Mesendoderm (in vitro differentiated cells): ENCODE measurements around the gene OPTN.

Source experiments
- DNase-seq: peaks from one replicate; pipeline ENCODE4 v3.0.0; 2013
- H2AK5ac ChIP-seq: 2 replicates; pipeline ENCODE4 v1.6.1; 2013; ENCODE audit warnings: low read length, inconsistent platforms
- H2BK120ac ChIP-seq: 2 replicates; pipeline ENCODE4 v1.6.1; 2013; ENCODE audit warnings: low read depth, mild to moderate bottlenecking, low read length, moderate library complexity, mixed read lengths
- H2BK15ac ChIP-seq: replicated peaks from 2 replicates; pipeline ENCODE4 v1.6.1; 2013; ENCODE audit warnings: low read depth, mild to moderate bottlenecking, moderate library complexity
- H2BK5ac ChIP-seq: 2 replicates; pipeline ENCODE4 v1.6.1; 2013; ENCODE audit warnings: low read length, inconsistent platforms
- H3K18ac ChIP-seq: 2 replicates; pipeline ENCODE4 v1.6.1; 2013; ENCODE audit warnings: mild to moderate bottlenecking, low read length, mixed read lengths
- H3K23ac ChIP-seq: one replicate; pipeline ENCODE4 v1.6.1; 2013; ENCODE audit warnings: low read length
- H3K27ac ChIP-seq: 2 replicates; pipeline ENCODE4 v1.5.1; 2013; ENCODE audit warnings: low read depth, mild to moderate bottlenecking, inconsistent platforms, low read length, moderate library complexity
- H3K27me3 ChIP-seq: 2 replicates; pipeline ENCODE4 v1.6.1; 2013; ENCODE audit warnings: low read length, control low read depth, mild to moderate bottlenecking, inconsistent platforms; ENCODE audit not compliant: insufficient read depth, poor library complexity
- H3K36me3 ChIP-seq: 2 replicates; pipeline ENCODE4 v1.6.1; 2013; ENCODE audit warnings: low read length, inconsistent platforms; ENCODE audit not compliant: control insufficient read depth, insufficient read depth
- H3K4ac ChIP-seq: one replicate; pipeline ENCODE4 v1.6.1; 2013; ENCODE audit warnings: low read depth, mild to moderate bottlenecking, low read length, moderate library complexity
- H3K4me1 ChIP-seq: 2 replicates; pipeline ENCODE4 v1.6.1; 2013; ENCODE audit warnings: low read depth, low read length, inconsistent platforms; ENCODE audit not compliant: control insufficient read depth
- H3K4me2 ChIP-seq: 2 replicates; pipeline ENCODE4 v1.6.1; 2013; ENCODE audit warnings: low read length
- H3K4me3 ChIP-seq: 2 replicates; pipeline ENCODE4 v1.5.1; 2013; ENCODE audit warnings: mild to moderate bottlenecking, low read length
- H3K56ac ChIP-seq: one replicate; pipeline ENCODE4 v1.6.1; 2013; ENCODE audit warnings: low read length
- H3K79me1 ChIP-seq: 2 replicates; pipeline ENCODE4 v1.6.1; 2013; ENCODE audit warnings: low read length, inconsistent platforms
- H3K79me2 ChIP-seq: 2 replicates; pipeline ENCODE4 v1.6.1; 2013; ENCODE audit warnings: mild to moderate bottlenecking, low read length; ENCODE audit not compliant: control insufficient read depth, insufficient read depth
- H3K9ac ChIP-seq: 2 replicates; pipeline ENCODE4 v1.6.1; 2013; ENCODE audit warnings: low read length, inconsistent platforms
- H4K5ac ChIP-seq: one replicate; pipeline ENCODE4 v1.6.1; 2013; ENCODE audit warnings: low read length
- H4K8ac ChIP-seq: one replicate; pipeline ENCODE4 v1.6.1; 2013; ENCODE audit warnings: low read depth, mild to moderate bottlenecking, control low read depth, low read length, moderate library complexity
- WGBS: extraction: QIAGEN DNeasy Blood & Tissue Kit; methylation state at CpG from one replicate; pipeline ENCODE4 v1.1.7; 2013; ENCODE audit warnings: low lambda C conversion rate, missing lambda C conversion rate; ENCODE audit not compliant: insufficient coverage; ENCODE audit errors: extremely low coverage; 5-methylcytosine and 5-hydroxymethylcytosine counted together

OPTN gene

DNA sequence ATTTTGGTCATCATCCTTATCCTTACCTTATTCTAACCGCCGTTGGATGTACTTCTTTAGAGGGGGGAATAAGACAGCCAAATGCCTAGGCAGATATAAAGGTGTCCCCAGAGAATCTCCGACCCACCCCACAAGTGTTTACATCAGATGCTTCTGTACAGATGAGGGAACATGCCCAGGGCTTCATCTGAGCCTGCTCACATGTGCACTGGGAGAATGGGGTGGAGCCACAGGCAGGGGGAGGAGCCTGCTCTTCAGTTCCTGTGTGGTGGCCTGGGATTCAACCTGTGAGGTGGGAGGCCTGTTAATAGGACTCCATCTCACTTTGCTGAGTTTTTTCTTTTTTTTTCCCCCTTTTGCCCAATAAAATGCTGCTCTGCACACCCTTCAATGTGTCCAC, 27.6 kb upstream of the OPTN start:
- Histone ChIP-seq H4K8ac (no peak overlapping the region), H3K79me2 (no peaks in the 10 kb centered on the region), H3K79me1 (no peaks in the 10 kb centered on the region), H2BK15ac (no peak overlapping the region), H2BK120ac (no peak overlapping the region), H3K18ac (no peak overlapping the region), H3K27ac (no peak overlapping the region), H4K5ac (no peak overlapping the region), H3K4me2 (no peak overlapping the region), H3K36me3 (no peaks in the 10 kb centered on the region), H2BK5ac (no peak overlapping the region), H3K23ac (no peak overlapping the region), H3K4ac (no peak overlapping the region), H3K9ac (no peak overlapping the region), H3K56ac (no peak overlapping the region), H3K27me3 (no peaks in the 10 kb centered on the region), H2AK5ac (no peak overlapping the region), H3K4me1 (no peaks in the 10 kb centered on the region), H3K4me3 (no peak overlapping the region)
- WGBS: no CpG with 5 or more reads among the region's 3 CpGs
- no peak for DNase-seq

DNA sequence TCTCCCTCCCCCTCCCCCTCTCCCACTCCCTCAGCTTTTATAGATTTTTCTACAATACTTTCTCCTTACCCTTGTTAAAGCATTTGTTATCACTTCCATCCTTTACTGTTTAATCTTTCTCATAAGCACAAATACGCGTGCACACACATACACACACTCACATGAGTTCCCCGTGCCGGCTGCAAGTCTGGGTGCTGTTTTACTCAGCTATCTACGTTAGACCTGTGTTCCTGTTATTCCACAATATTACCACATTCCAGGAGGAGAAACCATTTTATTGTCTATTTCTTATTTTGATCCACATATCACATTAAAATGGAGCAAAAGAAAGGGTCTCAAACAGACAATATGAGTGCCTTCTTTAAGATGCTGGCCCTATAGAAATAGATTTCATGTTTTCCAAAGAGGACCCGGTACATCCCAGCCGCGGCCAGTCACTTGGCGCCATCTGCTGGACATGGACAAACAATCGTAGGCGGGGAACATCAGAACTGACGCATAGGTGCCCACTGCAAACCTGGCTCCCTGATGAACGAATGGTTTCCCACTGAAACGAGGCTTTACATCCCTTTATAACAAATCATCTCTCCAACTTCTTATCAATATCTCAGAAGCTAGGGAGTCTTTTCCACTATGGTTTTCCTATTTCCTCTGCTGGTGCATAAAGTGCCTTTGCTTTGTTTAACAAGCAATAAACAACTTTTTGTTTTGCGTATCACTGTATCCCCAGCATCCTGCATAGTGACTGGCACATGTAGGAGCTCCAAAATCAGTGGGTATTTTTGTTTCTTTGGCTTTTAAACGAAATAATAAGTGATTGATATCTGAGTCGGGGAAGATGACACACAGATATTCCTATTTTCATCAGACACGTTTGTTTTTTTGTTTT, 25.2 kb upstream of the OPTN start:
- DNase-seq: peak; percentile 72
- no peaks in the 10 kb centered on the region for H3K36me3 ChIP-seq
- no CpG with 5 or more reads among the region's 18 CpGs for WGBS

DNA sequence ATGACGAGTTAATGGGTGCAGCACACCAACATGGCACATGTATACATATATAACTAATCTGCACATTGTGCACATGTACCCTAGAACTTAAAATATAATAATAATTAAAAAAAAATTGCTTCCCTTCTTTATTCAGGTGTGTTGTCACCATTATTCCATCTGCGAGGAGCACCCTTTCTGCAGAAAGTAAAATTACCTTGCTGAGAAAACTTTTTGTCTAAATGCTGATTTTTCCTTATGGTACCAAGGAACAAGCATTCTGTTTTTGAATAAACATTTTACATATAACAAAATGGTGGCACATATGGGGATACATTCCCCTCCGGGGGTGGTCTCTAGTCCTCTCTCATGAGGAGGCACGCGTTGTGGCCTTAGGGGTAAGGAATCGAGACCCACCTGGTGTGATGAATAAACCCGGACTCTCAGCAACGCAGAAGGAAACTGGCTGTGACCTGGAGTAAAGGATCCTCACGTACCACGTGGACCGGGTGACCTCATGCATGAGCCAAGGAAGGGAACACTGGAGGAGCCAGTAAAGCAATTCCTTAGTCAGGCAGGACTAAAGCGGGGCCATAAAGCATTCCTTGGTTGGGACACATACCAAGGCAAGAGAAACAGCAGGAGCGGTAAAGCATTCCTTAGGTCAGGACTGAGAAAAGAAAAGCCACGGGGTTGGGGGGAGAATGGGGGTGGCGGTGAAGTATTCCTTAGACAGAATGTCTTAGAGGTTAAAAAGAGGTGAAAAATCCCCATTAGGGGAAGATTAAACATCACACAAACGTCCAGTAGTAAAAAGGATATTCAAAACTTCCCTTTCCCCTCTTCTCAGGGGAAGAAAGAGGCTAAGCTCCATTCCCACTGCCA, 20.8 kb upstream of the OPTN start:
- Histone ChIP-seq H4K5ac (no peak overlapping the region), H3K4me1 (no peaks in the 10 kb centered on the region), H4K8ac (no peak overlapping the region), H3K79me1 (no peaks in the 10 kb centered on the region), H3K79me2 (no peaks in the 10 kb centered on the region), H3K4ac (no peak overlapping the region), H2BK120ac (no peak overlapping the region), H3K4me2 (no peak overlapping the region), H2AK5ac (no peak overlapping the region), H3K18ac (no peak overlapping the region), H3K9ac (no peak overlapping the region), H3K27me3 (no peaks in the 10 kb centered on the region), H2BK5ac (no peak overlapping the region), H2BK15ac (no peak overlapping the region), H3K36me3 (no peaks in the 10 kb centered on the region), H3K23ac (no peak overlapping the region), H3K27ac (no peak overlapping the region), H3K56ac (no peak overlapping the region), H3K4me3 (no peak overlapping the region)
- DNase-seq: no peak
- no CpG with 5 or more reads among the region's 16 CpGs for WGBS

More for the DNA sequence above, 25.2 kb upstream of the OPTN start:
- no peaks in the 10 kb centered on the region for H3K4me1 ChIP-seq
- H4K5ac ChIP-seq: no peak overlapping the region
- no peak overlapping the region for H3K4me3 ChIP-seq
- no peaks in the 10 kb centered on the region for H3K27me3 ChIP-seq
- H2BK15ac ChIP-seq: no peak overlapping the region
- H3K56ac ChIP-seq: no peak overlapping the region
- H3K23ac ChIP-seq: no peak overlapping the region
- no peak overlapping the region for H2AK5ac ChIP-seq
- no peak overlapping the region for H3K18ac ChIP-seq
- H3K79me1 ChIP-seq: no peaks in the 10 kb centered on the region
- H4K8ac ChIP-seq: no peak overlapping the region
- no peak overlapping the region for H3K4me2 ChIP-seq
- no peaks in the 10 kb centered on the region for H3K79me2 ChIP-seq
- H2BK120ac ChIP-seq: no peak overlapping the region
- H3K4ac ChIP-seq: no peak overlapping the region
- H3K9ac ChIP-seq: no peak overlapping the region
- no peak overlapping the region for H3K27ac ChIP-seq
- H2BK5ac ChIP-seq: no peak overlapping the region

DNA sequence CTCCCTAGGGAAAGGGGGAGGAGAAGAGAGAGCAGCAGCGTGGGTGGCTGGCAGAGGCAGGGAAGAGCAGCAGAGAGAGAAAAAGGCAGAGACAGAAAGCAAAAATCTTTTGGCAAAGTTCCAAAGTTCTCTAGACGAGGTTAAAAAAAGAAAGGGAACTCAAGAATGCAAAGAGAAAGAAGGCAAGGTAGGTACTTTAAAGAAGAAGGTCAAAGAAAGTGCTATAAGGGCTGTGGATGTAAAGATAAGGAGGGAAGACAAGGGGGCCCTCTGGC, 20.2 kb upstream of the OPTN start:
- WGBS: no CpG with 5 or more reads among the region's 2 CpGs
- DNase-seq: no peak
- no peak overlapping the region for H3K4me2 ChIP-seq
- no peak overlapping the region for H4K5ac ChIP-seq
- H3K4me3 ChIP-seq: no peak overlapping the region
- no peak overlapping the region for H4K8ac ChIP-seq
- no peaks in the 10 kb centered on the region for H3K27me3 ChIP-seq
- no peaks in the 10 kb centered on the region for H3K79me2 ChIP-seq
- no peak overlapping the region for H2BK15ac ChIP-seq
- no peak overlapping the region for H2BK120ac ChIP-seq
- H3K4ac ChIP-seq: no peak overlapping the region
- no peaks in the 10 kb centered on the region for H3K79me1 ChIP-seq
- H2AK5ac ChIP-seq: no peak overlapping the region
- H2BK5ac ChIP-seq: no peak overlapping the region
- no peak overlapping the region for H3K23ac ChIP-seq
- no peaks in the 10 kb centered on the region for H3K36me3 ChIP-seq
- no peak overlapping the region for H3K27ac ChIP-seq
- no peak overlapping the region for H3K56ac ChIP-seq
- no peak overlapping the region for H3K18ac ChIP-seq
- no peak overlapping the region for H3K9ac ChIP-seq
- H3K4me1 ChIP-seq: no peaks in the 10 kb centered on the region

DNA sequence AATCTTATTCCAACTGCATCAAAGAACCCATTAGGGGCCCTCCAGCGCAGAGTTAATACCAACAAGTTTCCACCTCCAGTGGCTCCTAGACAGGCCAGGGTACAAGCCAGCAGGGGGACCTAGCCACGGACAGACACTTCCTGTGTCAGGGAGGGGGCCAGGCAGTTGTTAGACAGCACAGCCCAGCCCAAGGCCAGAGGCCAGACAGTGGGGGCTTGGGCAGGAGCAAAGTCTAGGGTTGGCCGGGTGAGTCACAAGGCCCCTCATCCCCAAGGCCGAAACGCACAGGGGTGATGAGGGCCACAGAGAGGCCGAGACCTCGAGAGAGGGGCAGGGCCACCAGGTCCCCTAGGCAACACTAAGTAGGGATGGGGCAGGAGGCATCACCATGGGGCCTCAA, 19.3 kb upstream of the OPTN start:
- H3K27ac ChIP-seq: no peak overlapping the region
- no peak for DNase-seq
- no CpG with 5 or more reads among the region's 7 CpGs for WGBS
- no peaks in the 10 kb centered on the region for H3K36me3 ChIP-seq
- no peak overlapping the region for H2BK120ac ChIP-seq
- no peak overlapping the region for H3K4me3 ChIP-seq
- no peak overlapping the region for H4K5ac ChIP-seq
- no peak overlapping the region for H3K18ac ChIP-seq
- H3K4me2 ChIP-seq: no peak overlapping the region
- no peak overlapping the region for H3K23ac ChIP-seq
- H2BK5ac ChIP-seq: no peak overlapping the region
- no peak overlapping the region for H2BK15ac ChIP-seq
- no peak overlapping the region for H2AK5ac ChIP-seq
- no peaks in the 10 kb centered on the region for H3K27me3 ChIP-seq
- H3K4me1 ChIP-seq: no peaks in the 10 kb centered on the region
- no peak overlapping the region for H3K56ac ChIP-seq
- no peak overlapping the region for H4K8ac ChIP-seq
- no peaks in the 10 kb centered on the region for H3K79me1 ChIP-seq
- H3K9ac ChIP-seq: no peak overlapping the region
- no peak overlapping the region for H3K4ac ChIP-seq
- H3K79me2 ChIP-seq: no peaks in the 10 kb centered on the region
